IPS DF 6.9 (cell line): ENCODE data around the gene CCDC13.

Experiments
- DNase-seq: peaks from one replicate; pipeline ENCODE4 v3.0.0-alpha.2; 2013; ENCODE audit warnings: low read depth, low spot score
- H3K27ac ChIP-seq: one replicate; pipeline ENCODE4 v1.5.1; 2013; ENCODE audit warnings: low read length, control low read depth
- H3K27me3 ChIP-seq: 2 replicates; pipeline ENCODE4 v1.6.1; 2013; ENCODE audit warnings: mild to moderate bottlenecking, low read length; ENCODE audit not compliant: control insufficient read depth, insufficient read depth
- H3K36me3 ChIP-seq: 2 replicates; pipeline ENCODE4 v1.6.1; 2013; ENCODE audit warnings: low read length; ENCODE audit not compliant: control insufficient read depth, insufficient read depth
- H3K4me1 ChIP-seq: 2 replicates; pipeline ENCODE4 v1.6.1; 2013; ENCODE audit warnings: low read length; ENCODE audit not compliant: control insufficient read depth, insufficient read depth
- H3K4me3 ChIP-seq: 2 replicates; pipeline ENCODE4 v1.5.1; 2013; ENCODE audit warnings: mild to moderate bottlenecking, low read length
- H3K9me3 ChIP-seq: 2 replicates; pipeline ENCODE4 v1.6.1; 2013; ENCODE audit warnings: low read length, inconsistent platforms; ENCODE audit not compliant: control insufficient read depth, insufficient read depth
- WGBS: extraction: QIAGEN DNeasy Blood & Tissue Kit; methylation state at CpG from one replicate; pipeline ENCODE4 v1.1.7; 2013; ENCODE audit warnings: mixed read lengths, missing lambda C conversion rate; ENCODE audit not compliant: insufficient read length, insufficient coverage; 5-methylcytosine and 5-hydroxymethylcytosine counted together

The CCDC13 gene

DNA sequence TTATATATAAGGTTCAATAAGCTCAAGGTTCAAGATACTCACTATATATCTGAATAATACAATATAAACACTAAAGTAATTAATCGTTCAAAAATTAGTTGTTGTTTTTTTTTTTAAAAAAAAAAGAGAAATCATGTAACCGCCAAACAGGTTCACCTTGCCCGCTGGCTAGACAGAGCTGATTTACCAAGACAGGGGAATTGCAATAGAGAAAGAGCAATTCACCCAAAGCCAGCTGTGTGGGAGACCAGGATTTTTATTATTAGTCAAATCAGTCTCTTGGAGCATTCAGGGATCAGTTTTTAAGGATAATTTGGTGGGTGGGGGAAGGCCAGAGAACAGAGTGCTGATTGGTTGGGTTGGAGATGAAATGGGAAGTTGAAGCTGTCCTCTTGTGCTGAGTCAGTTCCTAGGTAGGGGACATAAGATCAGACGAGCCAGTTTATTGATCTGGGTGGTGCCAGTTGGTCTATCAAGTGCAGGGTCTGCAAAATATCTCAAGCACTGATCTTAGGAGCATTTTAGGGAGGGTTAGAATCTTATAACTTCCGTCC, 23.4 kb upstream of the CCDC13 start:
- no peak overlapping the region for H3K27ac ChIP-seq
- WGBS, result no CpG with 5 or more reads among the region's 5 CpGs
- no peaks in the 10 kb centered on the region for H3K9me3 ChIP-seq
- DNase-seq, result no peak
- H3K4me1 ChIP-seq, result no peaks in the 10 kb centered on the region; the same call in 1 of the 2 replicates
- H3K36me3 ChIP-seq, result peaks cover 6% of the 10 kb centered on the region; the same call in 1 of the 2 replicates
- no peak overlapping the region for H3K4me3 ChIP-seq
- no peaks in the 10 kb centered on the region for H3K27me3 ChIP-seq

DNA sequence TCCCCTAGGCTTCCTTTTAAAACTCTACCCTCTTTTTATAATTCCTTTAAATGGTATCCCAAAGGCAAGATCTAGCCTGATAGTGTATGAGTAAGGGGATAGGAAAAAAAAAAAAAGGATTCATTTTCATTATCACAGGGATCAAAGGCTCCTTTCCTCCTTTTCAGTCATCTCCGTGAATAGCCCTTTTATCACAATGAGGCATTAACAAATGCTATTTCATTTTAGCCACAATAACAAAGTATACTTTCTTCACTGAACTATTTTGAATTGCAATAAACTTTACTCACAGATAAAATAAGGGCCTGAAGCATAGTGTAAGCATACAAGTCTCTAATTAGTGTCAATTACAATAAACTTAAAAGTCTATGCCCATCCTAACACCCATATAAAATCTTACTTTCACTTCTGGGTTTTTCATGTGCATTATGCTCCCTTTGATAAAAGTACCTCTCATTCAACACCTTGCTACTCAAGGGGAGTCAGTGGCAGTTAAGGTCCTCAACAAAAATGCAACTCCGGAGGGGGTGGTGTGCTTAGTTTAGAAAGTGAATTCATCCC, 22.6 kb upstream of the CCDC13 start:
- no peak overlapping the region for H3K27ac ChIP-seq
- H3K4me1 ChIP-seq, result no peaks in the 10 kb centered on the region; the same call in 1 of the 2 replicates
- H3K27me3 ChIP-seq, result no peaks in the 10 kb centered on the region
- H3K36me3 ChIP-seq, result peaks cover 7% of the 10 kb centered on the region; the same call in 1 of the 2 replicates
- no CpG with 5 or more reads among the region's 2 CpGs for WGBS
- H3K9me3 ChIP-seq, result no peaks in the 10 kb centered on the region
- no peak for DNase-seq
- no peak overlapping the region for H3K4me3 ChIP-seq

DNA sequence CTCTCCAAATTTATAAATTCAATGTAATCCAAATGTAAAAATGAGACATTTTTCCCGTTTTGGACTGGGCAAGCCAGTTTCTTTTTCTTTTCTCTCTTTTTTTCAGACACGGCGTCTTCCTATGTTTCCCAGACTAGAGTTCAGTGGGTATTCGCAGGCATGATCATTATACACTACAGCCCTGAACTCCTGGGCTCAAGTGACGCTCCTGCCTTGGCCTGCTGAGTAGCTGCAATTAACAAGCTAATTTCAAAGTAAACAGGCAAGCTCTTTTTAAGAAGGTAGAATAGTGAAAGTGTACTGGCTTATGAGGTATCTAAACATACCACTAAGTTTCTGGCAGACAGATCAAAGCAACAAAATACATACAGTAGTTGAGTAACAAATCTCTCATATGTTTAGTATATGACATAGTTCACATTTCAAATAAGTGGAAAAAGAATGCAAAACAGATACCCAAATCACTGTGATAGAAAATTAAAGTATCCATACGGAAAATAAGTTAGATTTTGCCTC, 17.7 kb upstream of the CCDC13 start:
- H3K36me3 ChIP-seq, result peaks cover 10% of the 10 kb centered on the region; the same call in 1 of the 2 replicates
- H3K4me1 ChIP-seq, result no peaks in the 10 kb centered on the region
- WGBS, result no CpG with 5 or more reads among the region's 6 CpGs
- DNase-seq, result no peak
- H3K9me3 ChIP-seq, result no peaks in the 10 kb centered on the region
- H3K27ac ChIP-seq, result no peak overlapping the region
- no peak overlapping the region for H3K4me3 ChIP-seq
- no peaks in the 10 kb centered on the region for H3K27me3 ChIP-seq

DNA sequence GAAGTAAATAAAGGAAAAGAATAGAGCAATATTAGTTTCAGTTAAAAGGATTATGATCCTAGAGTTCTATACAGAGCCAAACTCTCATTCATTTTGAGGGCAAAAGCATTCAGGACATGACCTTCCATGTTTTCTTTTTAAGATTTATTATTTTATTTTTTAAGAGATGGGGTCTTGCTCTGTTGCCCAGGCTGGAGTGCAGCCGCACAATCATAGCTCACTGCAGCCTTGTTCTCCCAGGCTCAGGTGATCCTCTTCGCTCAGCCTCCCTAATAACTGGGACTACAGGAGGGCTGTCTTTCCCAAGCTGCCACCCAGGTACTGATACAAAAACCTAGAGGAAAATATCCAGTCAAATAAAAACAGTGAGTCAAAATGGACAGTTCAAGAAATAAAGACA, 13.6 kb upstream of the CCDC13 start:
- no peak for DNase-seq
- Histone ChIP-seq H3K27ac (no peak overlapping the region), H3K4me3 (no peak overlapping the region), H3K9me3 (no peaks in the 10 kb centered on the region), H3K27me3 (no peaks in the 10 kb centered on the region), H3K36me3 (peaks cover 4% of the 10 kb centered on the region; the same call in 1 of the 2 replicates), H3K4me1 (no peaks in the 10 kb centered on the region)
- WGBS, result no CpG with 5 or more reads among the region's 2 CpGs

DNA sequence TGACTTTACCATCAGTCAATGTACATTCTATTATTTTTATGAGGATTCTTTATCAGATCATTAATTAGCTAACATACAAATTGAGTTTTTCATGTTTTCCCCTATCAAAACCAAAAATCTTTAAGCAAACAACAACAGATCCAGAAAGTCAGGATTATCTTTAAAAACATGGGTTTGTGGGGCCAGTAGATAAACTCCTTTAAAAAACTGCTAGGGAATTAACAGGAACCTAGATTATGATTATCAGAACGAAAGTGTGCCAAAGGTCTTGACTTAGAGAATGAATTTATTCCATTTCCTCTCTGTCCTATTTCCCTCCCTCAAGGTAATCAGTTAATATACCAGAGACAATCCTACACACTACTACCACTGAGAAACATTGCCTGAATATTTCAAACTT, 13.2 kb upstream of the CCDC13 start:
- Histone ChIP-seq H3K9me3 (no peaks in the 10 kb centered on the region), H3K27me3 (no peaks in the 10 kb centered on the region), H3K4me1 (no peaks in the 10 kb centered on the region), H3K27ac (no peak overlapping the region), H3K36me3 (peaks cover 4% of the 10 kb centered on the region; the same call in 1 of the 2 replicates), H3K4me3 (no peak overlapping the region)
- no CpG with 5 or more reads among the region's 1 CpG for WGBS
- no peak for DNase-seq

DNA sequence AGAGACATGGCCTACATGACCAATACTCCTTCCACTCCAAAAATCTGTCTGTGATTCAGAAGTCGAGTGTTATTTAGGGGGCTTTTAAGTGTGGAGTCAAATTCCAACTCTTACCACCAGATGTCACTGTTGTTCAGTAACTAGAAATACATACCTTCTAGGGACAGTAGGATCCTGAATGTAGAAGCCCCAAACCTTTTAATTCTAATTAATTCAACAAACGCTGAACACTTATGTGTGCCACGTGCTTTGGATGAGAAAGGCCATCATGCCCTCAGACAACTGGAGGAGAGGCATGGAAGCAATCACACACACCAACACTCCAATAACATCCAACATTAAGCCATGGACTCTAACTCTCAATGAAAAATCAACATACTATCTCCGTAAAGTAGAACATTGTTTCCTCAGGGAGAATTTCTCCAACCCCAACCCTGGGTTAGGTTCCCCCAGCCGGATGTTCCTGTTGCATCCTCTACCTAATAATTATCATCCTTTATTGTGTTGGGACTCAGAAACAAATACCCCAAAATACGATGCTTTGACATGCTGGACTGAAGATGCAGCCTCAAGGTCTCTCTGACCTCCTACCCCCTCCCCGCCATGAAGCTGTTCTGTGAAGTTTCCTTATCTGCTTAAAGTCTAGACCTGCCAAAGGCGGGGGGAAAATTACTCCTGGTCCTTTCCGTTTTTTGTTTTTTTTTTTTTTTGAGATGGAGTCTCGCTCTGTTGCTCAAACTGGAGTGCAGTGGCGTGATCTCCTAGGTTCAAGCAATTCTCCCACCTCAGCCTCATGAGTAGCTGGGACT, 8.0 kb upstream of the CCDC13 start:
- no peak for DNase-seq
- H3K9me3 ChIP-seq, result no peaks in the 10 kb centered on the region
- no peaks in the 10 kb centered on the region for H3K4me1 ChIP-seq
- H3K27ac ChIP-seq, result no peak overlapping the region
- WGBS, result no CpG with 5 or more reads among the region's 11 CpGs
- H3K36me3 ChIP-seq, result no peaks in the 10 kb centered on the region
- H3K4me3 ChIP-seq, result no peak overlapping the region
- no peaks in the 10 kb centered on the region for H3K27me3 ChIP-seq

DNA sequence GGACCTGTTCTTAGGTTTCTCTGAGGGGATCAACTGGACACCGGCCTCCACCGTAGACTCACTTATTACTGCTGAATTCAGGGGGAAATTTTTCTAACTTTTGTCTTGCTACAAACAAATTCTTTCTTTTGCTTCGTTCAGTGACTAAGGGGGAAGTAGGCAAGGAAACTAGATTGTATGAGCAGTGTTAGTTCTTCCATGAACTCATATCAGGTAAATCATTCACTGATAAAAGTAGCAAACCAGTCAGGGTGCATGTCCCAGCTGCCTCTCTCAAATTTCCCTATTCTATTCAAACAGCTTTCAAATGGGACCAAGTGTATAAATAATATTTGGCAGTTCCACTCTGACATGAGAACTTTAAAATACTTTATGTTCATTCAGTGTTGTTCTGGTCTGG, 7.3 kb upstream of the CCDC13 start:
- Histone ChIP-seq H3K27ac (no peak overlapping the region), H3K4me1 (no peaks in the 10 kb centered on the region), H3K36me3 (no peaks in the 10 kb centered on the region), H3K27me3 (no peaks in the 10 kb centered on the region), H3K4me3 (no peak overlapping the region), H3K9me3 (no peaks in the 10 kb centered on the region)
- no CpG with 5 or more reads among the region's 3 CpGs for WGBS
- no peak for DNase-seq

DNA sequence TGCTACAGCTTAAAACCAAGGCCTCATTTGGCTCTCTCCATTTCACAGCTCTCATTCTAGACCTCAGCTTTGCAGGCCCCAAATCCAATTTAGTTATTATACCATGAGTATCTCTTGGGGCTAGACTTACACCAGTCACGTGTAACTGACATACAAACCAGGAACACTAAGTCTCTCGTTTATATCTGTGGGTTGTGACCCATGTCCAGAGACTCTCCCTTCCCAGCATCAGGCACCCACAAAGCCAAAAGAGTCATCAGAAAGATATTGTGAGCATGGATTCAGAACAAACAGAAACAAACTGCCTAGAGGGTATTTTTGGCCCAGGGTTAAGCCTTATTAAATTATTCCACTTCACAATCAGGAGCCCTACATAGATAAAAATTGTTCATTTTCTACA, 5.6 kb upstream of the CCDC13 start:
- Histone ChIP-seq H3K36me3 (no peaks in the 10 kb centered on the region), H3K9me3 (no peaks in the 10 kb centered on the region), H3K27me3 (no peaks in the 10 kb centered on the region), H3K4me3 (no peak overlapping the region), H3K4me1 (no peaks in the 10 kb centered on the region), H3K27ac (no peak overlapping the region)
- DNase-seq, result no peak
- WGBS, result no CpG with 5 or more reads among the region's 2 CpGs

DNA sequence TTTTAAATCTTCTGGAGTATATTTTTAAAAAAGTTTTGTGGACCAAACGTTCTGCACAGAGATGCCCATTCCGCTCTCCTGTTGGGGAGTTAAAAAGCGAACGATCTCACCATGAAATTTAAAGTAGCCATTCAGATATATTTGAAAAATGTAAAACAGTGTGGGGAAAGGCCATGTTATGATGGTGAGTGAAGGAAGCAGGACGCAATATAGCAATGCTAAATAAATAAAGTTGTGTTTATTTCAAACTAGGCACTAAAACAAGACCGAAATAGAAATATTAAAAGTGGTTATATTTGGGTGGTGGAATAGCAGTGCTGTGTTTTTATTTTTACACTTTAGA, 327 bp upstream of the CCDC13 start:
- no peaks in the 10 kb centered on the region for H3K27me3 ChIP-seq
- no peaks in the 10 kb centered on the region for H3K4me1 ChIP-seq

DNA sequence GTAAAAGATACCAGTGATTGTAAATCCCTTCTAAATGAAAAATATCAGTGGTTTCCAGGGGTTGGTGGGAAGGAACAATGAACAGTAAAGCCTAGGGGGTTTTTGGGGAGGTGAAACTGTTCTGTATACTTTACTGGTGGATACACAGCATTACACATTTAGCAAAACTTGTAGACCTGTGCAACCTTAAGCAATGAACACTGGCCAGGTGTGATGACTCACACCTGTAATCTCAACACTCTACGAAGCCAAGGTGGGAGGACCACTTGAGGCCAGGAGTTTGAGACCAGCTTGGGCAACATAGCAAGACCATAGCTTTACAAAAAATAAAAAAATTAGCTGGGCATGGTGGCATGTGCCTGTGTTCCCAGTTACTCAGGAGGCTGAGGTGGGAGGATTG, 1.8 kb downstream of the CCDC13 start:
- Histone ChIP-seq H3K4me1 (no peaks in the 10 kb centered on the region), H3K9me3 (no peaks in the 10 kb centered on the region; the same call in 1 of the 2 replicates)

More for the DNA sequence above, 327 bp upstream of the CCDC13 start:
- WGBS, result 100% methylated on average over 1 of the region's 6 CpGs
- DNase-seq, result no peak
- H3K4me3 ChIP-seq, result peak overlapping the region; percentile 55; the same call in 1 of the 2 replicates
- H3K27ac ChIP-seq, result no peak overlapping the region
- no peaks in the 10 kb centered on the region; the same call in 1 of the 2 replicates for H3K9me3 ChIP-seq
- no peaks in the 10 kb centered on the region for H3K36me3 ChIP-seq

More for the DNA sequence above, 1.8 kb downstream of the CCDC13 start:
- Histone ChIP-seq H3K4me3 (no peak overlapping the region), H3K36me3 (no peaks in the 10 kb centered on the region), H3K27ac (no peak overlapping the region), H3K27me3 (no peaks in the 10 kb centered on the region)
- WGBS, result no CpG with 5 or more reads among the region's 1 CpG
- DNase-seq, result no peak
